K562 (cell line): ENCODE results near the gene BZW2. TPM values are rescaled to one million over a fixed set of nuclear protein-coding genes. Genes with fewer than 3 reads are reported as not detected.

ENCODE experiments used
- ETS2 ChIP-seq: IDR thresholded peaks from 2 replicates; pipeline ENCODE4 v1.6.1; 2016; ENCODE audit warnings: borderline replicate concordance, missing genetic modification characterization, mild to moderate bottlenecking, moderate library complexity, missing compliant biosample characterization; ENCODE audit not compliant: poor library complexity, severe bottlenecking
- FOS ChIP-seq: IDR thresholded peaks from 3 replicates; pipeline ENCODE4 v1.6.1; 2011; ENCODE audit not compliant: insufficient read length; ENCODE audit errors: extremely low read depth
- MYNN ChIP-seq, 2 experiments: sonication (generic); formaldehyde crosslinking in 1 of 2; IDR thresholded peaks; 2 replicates each; pipeline versions ENCODE4 v1.5.0 to v1.6.1; 2016 to 2020; ENCODE audit warnings: antibody characterized with exemption in 1 of 2, missing genetic modification reagents in 1 of 2
- RBM17 ChIP-seq: fragments of 200-400 bp; formaldehyde crosslinking; IDR thresholded peaks from 2 replicates; pipeline ENCODE4 v1.6.1; 2017; ENCODE audit warnings: low read depth, mild to moderate bottlenecking, low read length, borderline replicate concordance
- TEAD1 ChIP-seq, 2 experiments: fragments of 450-650 bp in 1 of 2; sonication (generic) in 1 of 2; formaldehyde crosslinking; IDR thresholded peaks; 2 replicates each; pipeline versions ENCODE4 v1.4.0 to v1.8.0; 2020 to 2022; ENCODE audit warnings: mild to moderate bottlenecking in 2 of 2, missing genetic modification reagents in 1 of 2
- polyA plus RNA-seq, 8 experiments: library from polyadenylated mRNA; depleted of rRNA in 4 of 8; stranded (reverse) in 5 of 8; unstranded in 3 of 8; fragments of >200 nt; fragmentation: Nextera tagmentation in 2 of 8; fragmentation: Illumina TruSeq in 1 of 8; extraction: Ambion mirVana in 2 of 8; extraction: Trizol in 1 of 8; gene quantifications; 2 replicates each; pipeline versions ENCODE4 v1.2.1 to v1.2.3, GENCODE V29; 2011 to 2014; ENCODE audit warnings: inconsistent platforms in 1 of 8, missing spikeins in 1 of 8
- total RNA-seq, 7 experiments: library from RNA; depleted of rRNA in 6 of 7; stranded (reverse); fragments of >200 nt in 6 of 7; fragmentation: Illumina TruSeq in 2 of 7; extraction: Trizol in 2 of 7; gene quantifications; 2 replicates each; pipeline versions ENCODE4 v1.2.1 to v1.2.3, GENCODE V29; 2011 to 2021; ENCODE audit warnings: low replicate concordance in 1 of 7
- TF ChIP-seq, protein P1 (sequence below): sonication (generic); formaldehyde crosslinking; IDR thresholded peaks from 2 replicates; pipeline ENCODE4 v1.8.1; 2022; ENCODE audit warnings: missing genetic modification reagents
- TF ChIP-seq, protein P2 (sequence below): fragments of 450-650 bp; IDR thresholded peaks from 2 replicates; pipeline ENCODE4 v1.6.1; 2016; ENCODE audit warnings: mild to moderate bottlenecking, moderate library complexity
- TF ChIP-seq, protein P3 (sequence below): fragments of 450-650 bp; IDR thresholded peaks from 2 replicates; pipeline ENCODE4 v1.6.1; 2016

BZW2 gene
- total and polyA plus RNA-seq, 9 of the 15 experiments (the other 6 are each of a cell fraction or from before 2014, with no cell fraction given): 140 to 316 (median 173) TPM

DNA sequence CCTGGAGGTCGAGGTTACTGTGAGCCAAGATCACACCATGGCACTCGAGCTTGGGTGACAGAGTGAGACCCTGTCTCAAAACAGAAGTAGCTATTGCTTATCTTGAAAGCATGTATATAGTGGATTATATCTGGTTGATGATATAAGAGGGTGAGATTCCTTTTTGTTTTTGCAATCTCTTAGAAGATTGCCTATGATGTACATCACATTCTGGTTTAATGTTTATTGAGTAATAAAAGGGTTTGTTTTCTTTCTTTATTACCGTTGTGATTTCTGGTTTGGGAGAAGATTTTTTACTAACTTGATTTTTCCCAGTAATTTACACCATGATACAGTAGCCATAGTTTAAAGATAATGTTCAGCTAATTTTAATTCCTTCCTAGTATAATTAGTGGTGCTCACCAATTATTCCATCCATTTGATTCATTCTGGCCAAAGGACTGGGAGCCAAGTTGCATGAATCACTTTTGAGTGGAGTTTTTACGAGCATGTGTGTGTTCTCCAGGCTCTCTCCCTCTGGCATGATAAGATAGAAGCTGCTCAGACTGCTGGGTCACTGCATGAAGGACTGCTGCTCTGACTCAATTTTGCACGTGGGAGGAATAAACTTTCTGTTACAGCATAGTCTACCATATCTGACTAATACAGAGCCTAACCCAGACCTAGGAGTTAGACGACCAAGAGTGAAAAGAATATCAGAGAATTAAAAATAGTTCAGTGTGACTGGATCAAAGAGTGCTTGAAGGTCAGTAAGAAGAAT is 94.1 kb downstream of the BZW2 start (continued):
- no peak for TF ChIP-seq ETS2 (tag)
- TF ChIP-seq, protein P1, sequence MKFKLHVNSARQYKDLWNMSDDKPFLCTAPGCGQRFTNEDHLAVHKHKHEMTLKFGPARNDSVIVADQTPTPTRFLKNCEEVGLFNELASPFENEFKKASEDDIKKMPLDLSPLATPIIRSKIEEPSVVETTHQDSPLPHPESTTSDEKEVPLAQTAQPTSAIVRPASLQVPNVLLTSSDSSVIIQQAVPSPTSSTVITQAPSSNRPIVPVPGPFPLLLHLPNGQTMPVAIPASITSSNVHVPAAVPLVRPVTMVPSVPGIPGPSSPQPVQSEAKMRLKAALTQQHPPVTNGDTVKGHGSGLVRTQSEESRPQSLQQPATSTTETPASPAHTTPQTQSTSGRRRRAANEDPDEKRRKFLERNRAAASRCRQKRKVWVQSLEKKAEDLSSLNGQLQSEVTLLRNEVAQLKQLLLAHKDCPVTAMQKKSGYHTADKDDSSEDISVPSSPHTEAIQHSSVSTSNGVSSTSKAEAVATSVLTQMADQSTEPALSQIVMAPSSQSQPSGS (CRISPR knock-in tag): no peak
- TF ChIP-seq FOS: peak; percentile 51
- TF ChIP-seq RBM17: no peak
- TF ChIP-seq TEAD1 (CRISPR knock-in tag; IDR thresholded peaks at IDR 0.05): peak in 1 of 2 experiments; percentile 60; a peak in 1 of 4 replicates
- peak; percentile 48; the same call in 1 of the 2 replicates for TF ChIP-seq MYNN (IDR thresholded peaks at IDR 0.05)
- no peak for TF ChIP-seq MYNN (CRISPR knock-in tag; IDR thresholded peaks at IDR 0.05)
- TF ChIP-seq, protein P2, sequence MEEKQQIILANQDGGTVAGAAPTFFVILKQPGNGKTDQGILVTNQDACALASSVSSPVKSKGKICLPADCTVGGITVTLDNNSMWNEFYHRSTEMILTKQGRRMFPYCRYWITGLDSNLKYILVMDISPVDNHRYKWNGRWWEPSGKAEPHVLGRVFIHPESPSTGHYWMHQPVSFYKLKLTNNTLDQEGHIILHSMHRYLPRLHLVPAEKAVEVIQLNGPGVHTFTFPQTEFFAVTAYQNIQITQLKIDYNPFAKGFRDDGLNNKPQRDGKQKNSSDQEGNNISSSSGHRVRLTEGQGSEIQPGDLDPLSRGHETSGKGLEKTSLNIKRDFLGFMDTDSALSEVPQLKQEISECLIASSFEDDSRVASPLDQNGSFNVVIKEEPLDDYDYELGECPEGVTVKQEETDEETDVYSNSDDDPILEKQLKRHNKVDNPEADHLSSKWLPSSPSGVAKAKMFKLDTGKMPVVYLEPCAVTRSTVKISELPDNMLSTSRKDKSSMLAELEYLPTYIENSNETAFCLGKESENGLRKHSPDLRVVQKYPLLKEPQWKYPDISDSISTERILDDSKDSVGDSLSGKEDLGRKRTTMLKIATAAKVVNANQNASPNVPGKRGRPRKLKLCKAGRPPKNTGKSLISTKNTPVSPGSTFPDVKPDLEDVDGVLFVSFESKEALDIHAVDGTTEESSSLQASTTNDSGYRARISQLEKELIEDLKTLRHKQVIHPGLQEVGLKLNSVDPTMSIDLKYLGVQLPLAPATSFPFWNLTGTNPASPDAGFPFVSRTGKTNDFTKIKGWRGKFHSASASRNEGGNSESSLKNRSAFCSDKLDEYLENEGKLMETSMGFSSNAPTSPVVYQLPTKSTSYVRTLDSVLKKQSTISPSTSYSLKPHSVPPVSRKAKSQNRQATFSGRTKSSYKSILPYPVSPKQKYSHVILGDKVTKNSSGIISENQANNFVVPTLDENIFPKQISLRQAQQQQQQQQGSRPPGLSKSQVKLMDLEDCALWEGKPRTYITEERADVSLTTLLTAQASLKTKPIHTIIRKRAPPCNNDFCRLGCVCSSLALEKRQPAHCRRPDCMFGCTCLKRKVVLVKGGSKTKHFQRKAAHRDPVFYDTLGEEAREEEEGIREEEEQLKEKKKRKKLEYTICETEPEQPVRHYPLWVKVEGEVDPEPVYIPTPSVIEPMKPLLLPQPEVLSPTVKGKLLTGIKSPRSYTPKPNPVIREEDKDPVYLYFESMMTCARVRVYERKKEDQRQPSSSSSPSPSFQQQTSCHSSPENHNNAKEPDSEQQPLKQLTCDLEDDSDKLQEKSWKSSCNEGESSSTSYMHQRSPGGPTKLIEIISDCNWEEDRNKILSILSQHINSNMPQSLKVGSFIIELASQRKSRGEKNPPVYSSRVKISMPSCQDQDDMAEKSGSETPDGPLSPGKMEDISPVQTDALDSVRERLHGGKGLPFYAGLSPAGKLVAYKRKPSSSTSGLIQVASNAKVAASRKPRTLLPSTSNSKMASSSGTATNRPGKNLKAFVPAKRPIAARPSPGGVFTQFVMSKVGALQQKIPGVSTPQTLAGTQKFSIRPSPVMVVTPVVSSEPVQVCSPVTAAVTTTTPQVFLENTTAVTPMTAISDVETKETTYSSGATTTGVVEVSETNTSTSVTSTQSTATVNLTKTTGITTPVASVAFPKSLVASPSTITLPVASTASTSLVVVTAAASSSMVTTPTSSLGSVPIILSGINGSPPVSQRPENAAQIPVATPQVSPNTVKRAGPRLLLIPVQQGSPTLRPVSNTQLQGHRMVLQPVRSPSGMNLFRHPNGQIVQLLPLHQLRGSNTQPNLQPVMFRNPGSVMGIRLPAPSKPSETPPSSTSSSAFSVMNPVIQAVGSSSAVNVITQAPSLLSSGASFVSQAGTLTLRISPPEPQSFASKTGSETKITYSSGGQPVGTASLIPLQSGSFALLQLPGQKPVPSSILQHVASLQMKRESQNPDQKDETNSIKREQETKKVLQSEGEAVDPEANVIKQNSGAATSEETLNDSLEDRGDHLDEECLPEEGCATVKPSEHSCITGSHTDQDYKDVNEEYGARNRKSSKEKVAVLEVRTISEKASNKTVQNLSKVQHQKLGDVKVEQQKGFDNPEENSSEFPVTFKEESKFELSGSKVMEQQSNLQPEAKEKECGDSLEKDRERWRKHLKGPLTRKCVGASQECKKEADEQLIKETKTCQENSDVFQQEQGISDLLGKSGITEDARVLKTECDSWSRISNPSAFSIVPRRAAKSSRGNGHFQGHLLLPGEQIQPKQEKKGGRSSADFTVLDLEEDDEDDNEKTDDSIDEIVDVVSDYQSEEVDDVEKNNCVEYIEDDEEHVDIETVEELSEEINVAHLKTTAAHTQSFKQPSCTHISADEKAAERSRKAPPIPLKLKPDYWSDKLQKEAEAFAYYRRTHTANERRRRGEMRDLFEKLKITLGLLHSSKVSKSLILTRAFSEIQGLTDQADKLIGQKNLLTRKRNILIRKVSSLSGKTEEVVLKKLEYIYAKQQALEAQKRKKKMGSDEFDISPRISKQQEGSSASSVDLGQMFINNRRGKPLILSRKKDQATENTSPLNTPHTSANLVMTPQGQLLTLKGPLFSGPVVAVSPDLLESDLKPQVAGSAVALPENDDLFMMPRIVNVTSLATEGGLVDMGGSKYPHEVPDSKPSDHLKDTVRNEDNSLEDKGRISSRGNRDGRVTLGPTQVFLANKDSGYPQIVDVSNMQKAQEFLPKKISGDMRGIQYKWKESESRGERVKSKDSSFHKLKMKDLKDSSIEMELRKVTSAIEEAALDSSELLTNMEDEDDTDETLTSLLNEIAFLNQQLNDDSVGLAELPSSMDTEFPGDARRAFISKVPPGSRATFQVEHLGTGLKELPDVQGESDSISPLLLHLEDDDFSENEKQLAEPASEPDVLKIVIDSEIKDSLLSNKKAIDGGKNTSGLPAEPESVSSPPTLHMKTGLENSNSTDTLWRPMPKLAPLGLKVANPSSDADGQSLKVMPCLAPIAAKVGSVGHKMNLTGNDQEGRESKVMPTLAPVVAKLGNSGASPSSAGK: peak; percentile 89
- TF ChIP-seq, protein P3, sequence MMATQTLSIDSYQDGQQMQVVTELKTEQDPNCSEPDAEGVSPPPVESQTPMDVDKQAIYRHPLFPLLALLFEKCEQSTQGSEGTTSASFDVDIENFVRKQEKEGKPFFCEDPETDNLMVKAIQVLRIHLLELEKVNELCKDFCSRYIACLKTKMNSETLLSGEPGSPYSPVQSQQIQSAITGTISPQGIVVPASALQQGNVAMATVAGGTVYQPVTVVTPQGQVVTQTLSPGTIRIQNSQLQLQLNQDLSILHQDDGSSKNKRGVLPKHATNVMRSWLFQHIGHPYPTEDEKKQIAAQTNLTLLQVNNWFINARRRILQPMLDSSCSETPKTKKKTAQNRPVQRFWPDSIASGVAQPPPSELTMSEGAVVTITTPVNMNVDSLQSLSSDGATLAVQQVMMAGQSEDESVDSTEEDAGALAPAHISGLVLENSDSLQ: peak; percentile 64
